Astrocyte (in vitro differentiated cells and primary cell): Measurements from ENCODE around the gene ABCC9. TPM values are rescaled to one million over a fixed set of nuclear protein-coding genes. Genes with fewer than 3 reads are reported as not detected.

ENCODE experiments used
- DNase-seq: peaks from one replicate; pipeline ENCODE4 v3.0.0-alpha.2; 2010; ENCODE audit warnings: low read depth
- FAIRE-seq: peaks from 2 replicates; lab custom pipeline; 2011; peaks lifted over from hg19 to GRCh38; lab: Jason Lieb, UNC
- H2AFZ ChIP-seq: 2 replicates; pipeline ENCODE4 v1.6.0; 2012; ENCODE audit warnings: low read depth, low read length, inconsistent platforms
- H3K27ac ChIP-seq: 2 replicates; pipeline ENCODE4 v1.5.1; 2011; ENCODE audit warnings: low read depth, low read length, inconsistent platforms
- H3K27me3 ChIP-seq: 2 replicates; pipeline ENCODE4 v1.6.0; 2011; ENCODE audit warnings: low read length, inconsistent platforms; ENCODE audit not compliant: insufficient read depth
- H3K36me3 ChIP-seq: 2 replicates; pipeline ENCODE4 v1.5.1; 2011; ENCODE audit warnings: low read length, inconsistent platforms; ENCODE audit not compliant: insufficient read depth
- H3K4me1 ChIP-seq: 2 replicates; pipeline ENCODE4 v1.5.1; 2011; ENCODE audit warnings: low read length, inconsistent platforms; ENCODE audit not compliant: insufficient read depth
- H3K4me2 ChIP-seq: 2 replicates; pipeline ENCODE4 v1.6.0; 2012; ENCODE audit warnings: low read length, inconsistent platforms
- H3K4me3 ChIP-seq: 2 replicates; pipeline ENCODE4 v1.5.1; 2011; ENCODE audit warnings: low read depth, mild to moderate bottlenecking, low read length, inconsistent platforms; ENCODE audit not compliant: insufficient read depth
- H3K79me2 ChIP-seq: 2 replicates; pipeline ENCODE4 v1.6.0; 2012; ENCODE audit warnings: mild to moderate bottlenecking, low read length, inconsistent platforms; ENCODE audit not compliant: insufficient read depth
- H3K9ac ChIP-seq: 2 replicates; pipeline ENCODE4 v1.6.0; 2012; ENCODE audit warnings: mild to moderate bottlenecking, low read length, inconsistent platforms
- H3K9me3 ChIP-seq: 2 replicates; pipeline ENCODE4 v1.5.1; 2012; ENCODE audit warnings: low read depth, mild to moderate bottlenecking, low read length, inconsistent platforms; ENCODE audit not compliant: insufficient read depth
- H4K20me1 ChIP-seq: 2 replicates; pipeline ENCODE4 v1.6.0; 2012; ENCODE audit warnings: low read length, inconsistent platforms; ENCODE audit not compliant: insufficient read depth
- H3K27ac Mint-ChIP-seq: one replicate; pipeline ENCODE4 v1.8.0; 2021; ENCODE audit warnings: mild to moderate bottlenecking, mixed read lengths; ENCODE audit not compliant: unreplicated experiment
- H3K27me3 Mint-ChIP-seq: one replicate; pipeline ENCODE4 v1.8.0; 2021; ENCODE audit warnings: low read depth, mixed read lengths; ENCODE audit not compliant: unreplicated experiment
- H3K36me3 Mint-ChIP-seq: one replicate; pipeline ENCODE4 v1.8.0; 2021; ENCODE audit warnings: low read depth, mixed read lengths; ENCODE audit not compliant: unreplicated experiment
- H3K4me1 Mint-ChIP-seq: one replicate; pipeline ENCODE4 v1.8.0; 2021; ENCODE audit warnings: low read depth, mixed read lengths; ENCODE audit not compliant: unreplicated experiment
- H3K4me3 Mint-ChIP-seq: one replicate; pipeline ENCODE4 v1.8.0; 2021; ENCODE audit warnings: mild to moderate bottlenecking, moderate library complexity, mixed read lengths; ENCODE audit not compliant: unreplicated experiment
- H3K9me3 Mint-ChIP-seq: one replicate; pipeline ENCODE4 v1.8.0; 2021; ENCODE audit warnings: mild to moderate bottlenecking, mixed read lengths; ENCODE audit not compliant: unreplicated experiment
- CTCF ChIP-seq: IDR thresholded peaks from 2 replicates; pipeline ENCODE4 v1.5.1; 2011; ENCODE audit warnings: low read depth, mild to moderate bottlenecking, inconsistent platforms, low read length, moderate library complexity; ENCODE audit not compliant: insufficient read depth
- EZH2 ChIP-seq: IDR thresholded peaks from 2 replicates; pipeline ENCODE4 v1.6.1; 2012; ENCODE audit warnings: mild to moderate bottlenecking, low read length, inconsistent platforms; ENCODE audit not compliant: insufficient read depth
- total RNA-seq: library from RNA; stranded (reverse); gene quantifications from 2 replicates; pipeline ENCODE4 v1.2.1, GENCODE V29; 2021

The ABCC9 gene
- total RNA-seq, 1 donor from 2014 or later: 0.36 TPM

GRCh38 chr12:21939435-21939834, 1.8 kb downstream of the ABCC9 start:
- H3K36me3 Mint-ChIP-seq: no peaks in the 10 kb centered on the region
- Histone ChIP-seq H3K9ac (no peak overlapping the region), H4K20me1 (no peaks in the 10 kb centered on the region), H3K4me1 (no peaks in the 10 kb centered on the region), H3K79me2 (no peaks in the 10 kb centered on the region), H3K27me3 (peaks cover 3% of the 10 kb centered on the region), H2AFZ (no peak overlapping the region), H3K4me2 (no peak overlapping the region), H3K27ac (no peak overlapping the region), H3K9me3 (no peaks in the 10 kb centered on the region), H3K36me3 (no peaks in the 10 kb centered on the region), H3K4me3 (no peak overlapping the region)
- DNase-seq (no peak), FAIRE-seq (no peak)
- H3K27me3 Mint-ChIP-seq: peaks cover 42% of the 10 kb centered on the region
- H3K4me1 Mint-ChIP-seq: peaks cover 3% of the 10 kb centered on the region
- H3K4me3 Mint-ChIP-seq: no peak overlapping the region
- TF ChIP-seq EZH2: no peak
- TF ChIP-seq CTCF: no peak
- H3K9me3 Mint-ChIP-seq: no peaks in the 10 kb centered on the region
- no peak overlapping the region for H3K27ac Mint-ChIP-seq

GRCh38 chr12:21938879-21939278, 2.3 kb downstream of the ABCC9 start:
- no peaks in the 10 kb centered on the region for H3K9me3 ChIP-seq
- no peaks in the 10 kb centered on the region for H3K4me1 ChIP-seq
- no peak for DNase-seq
- H3K27ac ChIP-seq: no peak overlapping the region
- H3K4me2 ChIP-seq: no peak overlapping the region
- H3K36me3 Mint-ChIP-seq: no peaks in the 10 kb centered on the region
- no peak overlapping the region for H3K4me3 ChIP-seq
- peaks cover 3% of the 10 kb centered on the region for H3K27me3 ChIP-seq
- no peak for FAIRE-seq
- peaks cover 3% of the 10 kb centered on the region for H3K4me1 Mint-ChIP-seq
- H3K4me3 Mint-ChIP-seq: no peak overlapping the region
- no peaks in the 10 kb centered on the region for H4K20me1 ChIP-seq
- H3K27ac Mint-ChIP-seq: no peak overlapping the region
- H3K9ac ChIP-seq: no peak overlapping the region
- peaks cover 42% of the 10 kb centered on the region for H3K27me3 Mint-ChIP-seq
- no peak overlapping the region for H2AFZ ChIP-seq
- H3K79me2 ChIP-seq: no peaks in the 10 kb centered on the region
- no peaks in the 10 kb centered on the region for H3K9me3 Mint-ChIP-seq
- H3K36me3 ChIP-seq: no peaks in the 10 kb centered on the region
- TF ChIP-seq EZH2 (no peak), CTCF (no peak)

- Mint-ChIP-seq H3K27me3 (peaks cover 15% of the 10 kb centered on the region), H3K9me3 (no peaks in the 10 kb centered on the region), H3K4me1 (no peaks in the 10 kb centered on the region), H3K4me3 (no peak overlapping the region), H3K36me3 (no peaks in the 10 kb centered on the region), H3K27ac (no peak overlapping the region)
- Histone ChIP-seq H3K9ac (no peak overlapping the region), H2AFZ (no peak overlapping the region), H3K4me1 (no peaks in the 10 kb centered on the region), H3K79me2 (no peaks in the 10 kb centered on the region), H3K36me3 (no peaks in the 10 kb centered on the region), H3K27me3 (no peaks in the 10 kb centered on the region), H3K27ac (no peak overlapping the region), H3K4me3 (no peak overlapping the region), H3K4me2 (no peak overlapping the region), H4K20me1 (no peaks in the 10 kb centered on the region), H3K9me3 (no peaks in the 10 kb centered on the region)
- DNase-seq: peak; percentile 14
- no peak for TF ChIP-seq EZH2
- no peak for TF ChIP-seq CTCF
- peak; percentile 67 for FAIRE-seq
These were observed 7.1 kb downstream of the ABCC9 start for GRCh38 chr12:21934173-21934572.
